AG08396 (cell line): ENCODE measurements around the gene ACSBG1.
A peak's percentile ranks its signal among the peaks of the same experiment; 100 is the strongest.

Experiments used
- DNase-seq: peaks from one replicate; pipeline ENCODE4 v3.0.0; 2012; ENCODE audit warnings: low spot score, mixed read lengths

The ACSBG1 gene

DNA sequence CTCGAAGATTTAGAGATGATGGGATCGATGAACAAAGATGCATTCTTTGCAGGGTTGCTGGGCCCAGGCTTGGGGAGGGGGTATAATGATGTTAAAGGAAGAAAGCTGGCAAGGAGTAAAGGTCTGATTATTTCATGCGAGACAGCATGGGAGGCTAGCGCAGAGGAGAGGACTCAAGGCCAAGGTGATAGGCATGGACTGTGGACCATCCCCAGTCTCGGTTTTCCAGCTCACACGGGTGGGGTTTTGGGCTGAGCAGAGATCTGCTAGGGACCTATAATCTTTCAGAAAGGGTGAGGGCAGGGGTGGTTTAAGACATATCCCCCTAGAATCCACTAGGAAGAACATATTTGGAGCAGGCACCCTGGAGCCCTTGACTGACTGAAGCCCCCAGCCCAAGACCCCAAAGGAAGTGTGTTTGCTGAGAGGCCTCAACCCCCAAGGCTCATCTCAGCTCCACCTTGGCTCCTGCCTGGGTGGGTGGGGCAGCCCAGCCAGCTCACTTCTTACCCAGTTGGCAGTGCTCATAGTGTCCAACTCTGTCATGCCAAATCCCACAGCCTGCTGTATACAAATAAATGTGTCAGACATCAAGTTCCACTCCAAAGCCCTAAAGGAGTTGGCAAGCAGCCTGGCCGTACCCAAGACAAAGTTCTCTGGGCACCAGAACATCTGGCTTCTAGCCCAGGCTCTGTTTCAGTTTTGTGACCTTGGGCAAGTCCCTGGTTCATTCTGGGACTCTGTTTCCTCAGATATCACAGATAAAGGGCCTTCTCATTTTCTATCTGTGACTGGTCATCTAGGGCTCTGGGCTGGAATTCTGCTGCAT, 17.9 kb downstream of the ACSBG1 start:
- DNase-seq, result no peak

DNA sequence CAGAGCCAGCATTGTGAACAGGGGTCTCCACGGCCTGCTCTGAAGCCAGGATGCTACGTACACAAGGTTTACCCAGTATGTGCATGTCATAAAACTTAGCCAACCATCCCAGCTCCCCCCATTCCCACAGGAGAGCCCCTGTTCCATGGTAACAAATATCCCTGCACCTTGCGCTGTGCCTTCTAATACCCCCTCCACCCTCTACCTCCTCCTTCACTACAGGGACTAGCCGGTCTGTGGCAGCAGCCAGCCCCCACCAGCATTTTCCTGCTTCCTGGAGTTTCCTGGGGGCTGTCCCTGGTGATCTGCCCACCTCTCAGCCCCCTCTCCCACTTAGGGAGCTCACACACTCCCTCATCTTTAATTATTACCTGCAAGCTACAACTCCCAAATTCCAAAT, 20.4 kb downstream of the ACSBG1 start:
- DNase-seq, result no peak

DNA sequence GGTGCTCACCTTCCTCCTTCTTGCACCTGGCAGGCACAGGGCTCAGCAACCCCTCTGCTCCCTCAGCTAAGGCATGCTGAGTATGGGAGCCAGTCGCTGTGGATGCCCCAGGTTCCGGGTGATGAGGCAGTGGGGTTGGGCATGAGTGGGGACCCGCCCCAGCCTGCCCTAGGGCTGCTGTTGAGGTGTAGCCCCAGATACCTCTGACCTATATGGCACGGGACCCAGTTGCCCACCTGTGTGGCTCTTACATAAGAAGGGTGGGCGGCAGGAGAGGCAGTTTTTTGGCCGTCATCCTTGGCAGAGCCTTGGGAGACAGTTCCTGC, 21.0 kb downstream of the ACSBG1 start:
- DNase-seq, result no peak

DNA sequence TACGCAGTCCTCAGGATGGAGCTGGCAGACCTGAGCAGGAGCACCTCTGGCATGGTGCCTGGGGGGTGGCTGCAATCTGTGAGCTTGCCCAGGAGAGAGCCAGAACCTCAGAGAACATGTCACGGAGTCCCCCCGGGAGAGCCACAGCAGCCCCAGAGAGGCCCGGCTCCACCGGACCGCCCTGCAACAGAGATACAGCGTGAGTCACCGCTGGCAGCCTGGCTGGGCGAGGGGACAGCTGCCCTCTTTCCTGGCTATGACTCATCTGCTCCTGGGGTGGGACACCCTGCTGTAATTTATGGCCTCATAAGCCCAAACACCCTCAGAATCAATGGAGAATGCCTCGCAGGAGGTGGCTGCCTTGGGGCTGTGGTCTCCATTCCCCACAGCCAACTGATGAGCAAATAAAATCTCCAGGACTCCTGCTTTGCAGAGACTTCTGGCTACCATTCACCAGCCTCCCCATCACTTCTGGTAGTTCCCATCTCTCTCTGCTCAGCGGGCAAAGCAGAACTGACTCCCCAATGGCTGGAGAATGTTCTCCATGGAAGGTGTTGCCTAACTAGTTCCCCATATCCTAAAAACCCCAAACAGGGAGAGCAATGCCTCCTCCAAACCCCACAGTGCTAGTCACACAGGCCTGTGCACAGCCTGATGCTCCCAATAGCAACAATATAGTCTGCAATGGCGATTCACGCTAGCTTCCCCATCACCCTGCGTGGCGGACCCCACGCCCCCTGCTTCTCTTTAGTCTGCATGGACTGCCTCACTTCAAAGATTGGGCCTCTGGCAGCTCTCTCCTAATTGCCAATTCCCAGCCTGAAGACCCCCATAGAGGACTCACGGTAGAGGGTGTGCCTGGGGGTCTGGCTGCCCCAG, 21.6 kb downstream of the ACSBG1 start:
- peak; percentile 77 for DNase-seq

DNA sequence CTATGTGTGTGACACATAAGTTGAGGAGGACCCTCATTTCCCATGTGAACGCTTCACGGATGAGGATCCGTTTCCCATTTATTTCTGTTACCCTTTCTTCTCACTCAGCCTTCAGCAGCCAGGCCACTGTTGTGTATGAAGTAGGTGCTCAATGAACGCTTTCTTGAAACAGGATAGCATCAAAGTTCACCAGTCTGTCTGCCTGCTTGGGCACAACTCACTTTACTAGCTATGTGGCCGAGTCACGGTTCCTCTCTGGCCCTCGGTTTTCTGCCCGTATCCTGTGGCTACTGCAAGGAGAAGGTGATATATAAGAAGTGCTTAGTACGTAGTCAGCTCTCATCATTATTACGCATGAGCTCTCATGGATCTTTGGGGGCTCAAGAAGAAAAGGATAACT, 22.4 kb downstream of the ACSBG1 start:
- no peak for DNase-seq

DNA sequence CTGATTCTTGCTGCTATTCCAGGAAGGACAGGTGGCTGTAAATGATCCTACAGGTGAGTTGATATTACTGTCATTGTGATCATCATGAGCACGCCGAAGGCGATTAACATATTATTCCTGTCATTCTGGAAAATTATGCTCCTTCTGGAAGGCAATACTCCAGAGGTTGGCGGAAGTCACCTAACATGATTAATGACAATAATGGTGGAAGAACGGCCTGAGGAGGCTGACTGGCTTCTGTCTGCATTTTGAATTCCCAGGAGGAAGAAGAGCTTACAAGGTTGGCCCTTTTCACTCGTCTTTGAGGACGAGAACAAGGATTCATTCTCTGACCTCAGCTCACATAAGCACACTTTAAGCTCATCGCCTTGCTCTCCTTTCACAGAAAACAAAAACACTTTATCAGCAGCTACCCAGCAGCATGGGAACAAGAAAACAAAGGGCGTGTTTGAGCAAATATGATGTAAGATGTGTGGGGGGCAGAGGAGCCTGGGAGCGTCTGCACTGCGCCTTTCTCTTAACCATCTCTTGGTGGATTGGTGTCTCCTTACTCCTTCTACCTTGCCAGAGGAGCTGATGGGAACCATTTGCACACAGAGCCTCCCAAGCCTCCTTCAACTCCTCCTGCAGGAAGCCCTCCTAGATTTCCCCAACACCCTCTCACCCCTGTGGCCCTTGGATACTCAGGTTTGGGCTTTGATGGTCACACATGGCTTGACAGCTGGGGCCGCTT, 23.0 kb downstream of the ACSBG1 start:
- DNase-seq, result no peak

DNA sequence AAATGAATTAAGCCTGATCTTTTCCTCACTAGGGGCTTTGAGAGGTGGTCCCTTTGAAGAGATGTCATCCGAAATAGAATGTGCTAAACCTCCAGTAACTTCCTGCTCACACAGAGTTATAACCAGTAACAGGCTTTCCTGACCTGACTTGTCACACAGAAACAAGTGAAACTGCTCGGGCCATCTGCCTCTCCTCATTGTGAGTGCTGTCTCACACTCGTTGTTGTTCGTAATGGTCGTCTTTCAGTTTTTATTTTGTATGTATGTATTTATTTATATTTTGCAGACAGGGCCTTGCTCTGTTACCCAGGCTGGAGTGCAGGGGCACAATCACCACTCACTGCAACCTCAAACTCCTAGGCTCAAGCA, 24.0 kb downstream of the ACSBG1 start:
- no peak for DNase-seq

DNA sequence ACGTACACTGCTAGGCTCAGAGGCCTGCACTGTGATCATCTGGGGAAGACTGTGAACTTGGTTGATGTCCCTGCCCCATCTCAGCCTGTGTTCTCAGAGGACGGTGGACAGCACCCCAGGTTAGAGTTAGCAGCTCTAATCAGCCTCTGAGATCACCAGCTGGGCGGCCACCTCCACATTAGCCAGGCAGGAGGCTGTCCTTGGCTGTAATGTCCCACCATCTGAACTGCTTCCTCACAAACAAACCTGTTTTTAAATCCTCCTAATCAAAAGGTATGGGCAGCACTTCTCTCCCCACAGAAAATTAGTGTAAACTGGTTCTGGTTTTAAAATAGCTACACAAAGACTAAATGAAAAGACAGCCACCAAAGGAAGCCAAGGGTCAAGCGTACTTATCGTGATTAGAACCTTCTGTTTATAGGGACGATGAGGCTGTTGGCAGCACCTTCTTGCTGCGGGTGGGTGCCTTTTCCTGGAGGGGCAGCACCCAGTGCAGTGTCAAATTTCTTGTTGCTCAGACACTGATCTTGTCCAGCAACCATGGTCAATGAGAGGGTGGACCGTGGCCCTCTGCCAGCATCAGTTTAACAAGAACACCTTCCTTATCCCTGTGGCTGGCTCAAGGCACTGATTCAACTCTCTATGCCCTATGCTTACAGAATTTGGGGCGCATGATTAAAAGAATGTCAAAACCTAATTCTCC, 24.6 kb downstream of the ACSBG1 start:
- no peak for DNase-seq

DNA sequence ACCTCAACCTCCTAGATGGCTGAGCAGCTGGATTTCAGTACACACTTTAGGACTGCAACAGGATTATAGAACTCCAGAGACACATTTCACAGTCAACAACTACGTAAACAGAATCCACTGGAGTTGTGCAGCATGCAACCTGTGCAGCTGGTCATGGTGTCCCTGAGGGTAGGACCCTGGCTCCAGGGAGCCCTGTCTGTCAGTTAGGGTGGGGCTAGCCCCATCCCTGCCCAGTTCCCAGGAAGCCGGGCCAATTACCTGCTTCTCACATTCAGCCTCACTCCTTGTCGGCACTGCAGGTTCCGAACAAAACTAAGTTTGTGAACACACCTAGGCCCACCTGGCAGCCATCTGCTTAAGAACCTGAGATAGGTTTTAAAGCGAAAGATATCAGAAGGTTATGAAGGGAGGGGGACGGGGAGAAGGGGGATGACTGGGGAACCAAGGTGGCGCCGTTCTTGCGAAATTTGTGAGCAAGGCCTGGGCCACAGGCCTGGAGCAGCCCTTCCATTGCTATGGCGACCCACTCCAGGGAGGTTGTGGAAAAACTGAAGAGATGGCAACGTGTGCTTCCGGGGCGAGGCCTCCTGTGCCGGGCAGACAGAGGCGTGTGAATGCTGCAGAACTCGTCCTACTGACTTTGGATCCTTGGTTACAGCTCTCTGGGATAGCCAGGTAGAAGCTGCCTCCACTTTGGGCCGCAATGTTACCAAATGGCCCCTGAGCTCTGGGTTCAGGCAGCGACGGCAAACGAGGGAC, 25.3 kb downstream of the ACSBG1 start:
- no peak for DNase-seq

DNA sequence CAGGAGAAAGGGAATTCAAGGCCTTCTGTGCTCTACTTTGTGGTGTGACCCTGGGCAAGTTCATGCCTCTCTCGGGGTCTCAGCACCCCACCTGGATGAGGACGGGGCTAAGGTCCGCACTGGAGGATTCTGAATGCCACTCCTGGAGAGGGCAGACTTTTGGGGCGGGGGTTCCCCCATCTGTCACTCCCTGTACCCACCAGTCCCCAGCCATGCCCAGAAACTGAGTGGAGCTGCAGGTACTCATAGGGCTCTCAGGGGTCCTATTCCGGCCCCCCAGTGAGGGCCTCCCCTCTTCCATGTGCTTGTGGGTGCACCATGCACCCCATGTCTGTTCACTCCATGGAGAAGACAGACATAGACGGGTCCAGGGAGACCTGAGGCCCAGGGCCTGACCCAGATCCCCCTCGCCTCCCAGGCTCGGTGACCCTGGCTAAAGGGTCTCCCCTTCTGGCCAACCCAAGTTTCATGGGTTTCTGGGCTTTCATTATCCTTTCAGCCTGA, 26.0 kb downstream of the ACSBG1 start:
- DNase-seq, result peak; percentile 1

DNA sequence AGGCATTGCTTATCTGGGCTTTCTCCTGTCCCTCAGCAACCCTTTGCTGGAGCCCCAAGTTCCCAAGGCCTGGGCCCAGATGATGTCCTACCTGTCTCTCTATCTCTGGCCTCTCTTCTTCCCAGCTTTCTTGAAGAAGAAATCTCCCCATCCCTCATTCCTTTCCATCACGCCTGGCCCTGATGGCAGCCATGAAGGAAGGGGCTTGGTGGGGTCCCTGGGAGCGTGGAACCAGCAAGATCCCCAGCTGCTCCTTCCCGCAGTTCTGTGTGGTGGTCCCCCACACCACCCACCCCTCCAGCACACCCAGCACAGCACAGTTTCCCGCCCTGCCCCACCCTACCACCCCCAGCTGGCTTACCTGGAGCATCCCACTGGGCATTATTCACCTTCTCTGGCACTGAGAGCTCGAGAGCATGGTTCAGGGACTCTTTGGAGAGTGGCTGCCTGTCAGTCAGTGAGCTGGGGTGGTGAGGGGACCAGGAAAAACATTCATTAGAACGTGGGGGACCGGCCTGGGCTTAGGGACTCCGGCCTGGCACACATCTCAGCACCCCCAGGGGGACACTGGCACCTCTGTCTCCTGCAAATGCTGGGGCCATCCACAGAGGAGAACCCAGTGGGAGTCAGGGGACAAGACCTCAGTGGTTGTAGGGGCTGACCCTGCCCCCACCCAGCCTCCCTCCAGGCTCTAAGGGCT, 26.6 kb downstream of the ACSBG1 start:
- peak; percentile 1 for DNase-seq

DNA sequence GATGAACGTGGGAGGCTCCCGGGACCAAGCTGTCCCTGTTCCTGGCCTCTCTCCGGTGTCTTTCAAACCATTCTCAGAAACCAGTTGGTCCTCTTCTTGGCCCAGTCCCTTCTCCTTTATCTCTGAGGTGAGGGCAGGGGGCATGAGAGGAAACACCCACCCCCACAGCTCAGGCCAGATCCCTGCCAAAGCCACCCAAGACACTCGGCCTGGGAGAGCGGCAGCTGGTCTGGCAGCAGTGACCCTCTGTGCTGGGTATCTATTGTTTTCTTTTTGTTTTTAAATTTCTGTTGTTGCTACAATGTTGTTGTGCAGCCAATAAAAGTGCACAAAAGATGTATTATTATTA, 27.3 kb downstream of the ACSBG1 start:
- DNase-seq, result no peak

DNA sequence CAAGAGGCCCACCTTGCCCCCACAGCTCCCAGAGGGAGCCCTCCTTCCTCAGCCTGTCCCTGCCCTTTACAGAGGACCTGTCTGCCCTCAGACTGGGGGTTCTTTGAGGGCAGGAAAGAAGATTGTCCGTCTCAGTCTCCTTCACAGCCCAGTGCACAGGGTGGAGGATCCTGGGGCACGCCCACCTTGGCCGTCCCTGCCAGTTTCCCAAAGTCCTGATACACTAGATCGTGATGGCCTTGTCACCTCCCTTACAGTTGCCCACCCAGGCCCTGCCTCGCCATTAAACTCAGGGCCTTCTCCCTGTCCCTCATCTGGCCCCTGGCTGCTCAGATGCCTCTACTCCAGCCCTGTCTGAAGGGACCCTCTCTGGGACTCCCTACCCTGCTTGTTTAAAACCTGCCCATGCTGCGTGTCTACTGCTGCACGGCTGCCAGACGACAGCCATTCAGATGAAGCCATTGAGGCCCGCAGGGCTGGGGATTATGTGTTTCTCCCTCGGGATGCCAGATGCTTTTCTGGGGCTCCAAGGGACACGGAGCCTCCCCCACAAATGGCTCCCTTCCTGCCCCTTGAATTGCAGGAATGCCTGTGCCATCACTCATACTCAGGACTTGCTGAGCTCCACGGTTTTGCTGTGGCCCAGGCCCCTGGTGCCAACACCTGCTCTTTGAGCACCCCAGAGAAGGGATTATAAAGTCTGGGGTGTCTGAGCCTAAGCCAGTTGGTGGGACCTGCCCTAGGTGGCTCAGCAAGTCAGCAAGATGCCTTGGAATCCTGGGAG, 27.8 kb downstream of the ACSBG1 start:
- peak; percentile 17 for DNase-seq

DNA sequence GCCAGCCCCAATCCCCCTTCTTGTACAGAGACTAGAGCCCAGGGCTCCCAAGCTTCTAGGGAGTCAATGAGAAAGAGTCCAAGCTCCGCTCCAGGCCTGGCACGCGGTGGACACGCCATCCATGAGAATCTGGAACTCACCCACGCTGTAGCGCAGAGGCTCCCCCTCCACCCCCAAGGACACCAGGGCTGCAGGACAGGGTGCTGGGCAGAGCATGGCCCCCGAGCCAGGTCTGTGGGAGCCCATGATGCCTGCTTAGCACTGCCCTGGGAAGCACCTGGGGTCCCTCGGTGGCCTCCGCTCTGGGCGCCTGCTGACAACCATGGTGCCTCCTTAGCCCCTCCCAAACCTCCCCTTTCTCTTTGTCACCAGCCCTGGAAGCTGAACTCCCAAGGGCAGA, 28.5 kb downstream of the ACSBG1 start:
- DNase-seq, result no peak

DNA sequence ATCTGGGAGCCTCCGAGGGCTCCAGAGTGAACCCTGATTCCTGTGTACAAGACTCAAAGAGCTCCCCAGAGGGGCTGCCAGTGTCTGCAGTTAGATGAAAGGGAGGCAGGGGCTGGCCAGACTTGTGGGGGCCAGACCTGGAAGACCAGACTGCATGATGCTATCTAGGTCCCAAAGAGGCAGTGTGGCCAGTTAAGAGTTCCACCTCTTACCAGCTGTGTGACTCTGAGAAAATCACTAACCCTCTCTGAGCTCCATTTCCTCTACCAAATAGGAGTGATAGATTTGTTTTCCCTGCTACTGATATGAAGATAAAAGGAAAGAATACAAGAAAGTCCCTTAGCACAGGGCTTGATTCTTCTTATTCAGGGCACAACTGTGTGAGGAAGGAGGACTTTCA, 29.0 kb downstream of the ACSBG1 start:
- no peak for DNase-seq

DNA sequence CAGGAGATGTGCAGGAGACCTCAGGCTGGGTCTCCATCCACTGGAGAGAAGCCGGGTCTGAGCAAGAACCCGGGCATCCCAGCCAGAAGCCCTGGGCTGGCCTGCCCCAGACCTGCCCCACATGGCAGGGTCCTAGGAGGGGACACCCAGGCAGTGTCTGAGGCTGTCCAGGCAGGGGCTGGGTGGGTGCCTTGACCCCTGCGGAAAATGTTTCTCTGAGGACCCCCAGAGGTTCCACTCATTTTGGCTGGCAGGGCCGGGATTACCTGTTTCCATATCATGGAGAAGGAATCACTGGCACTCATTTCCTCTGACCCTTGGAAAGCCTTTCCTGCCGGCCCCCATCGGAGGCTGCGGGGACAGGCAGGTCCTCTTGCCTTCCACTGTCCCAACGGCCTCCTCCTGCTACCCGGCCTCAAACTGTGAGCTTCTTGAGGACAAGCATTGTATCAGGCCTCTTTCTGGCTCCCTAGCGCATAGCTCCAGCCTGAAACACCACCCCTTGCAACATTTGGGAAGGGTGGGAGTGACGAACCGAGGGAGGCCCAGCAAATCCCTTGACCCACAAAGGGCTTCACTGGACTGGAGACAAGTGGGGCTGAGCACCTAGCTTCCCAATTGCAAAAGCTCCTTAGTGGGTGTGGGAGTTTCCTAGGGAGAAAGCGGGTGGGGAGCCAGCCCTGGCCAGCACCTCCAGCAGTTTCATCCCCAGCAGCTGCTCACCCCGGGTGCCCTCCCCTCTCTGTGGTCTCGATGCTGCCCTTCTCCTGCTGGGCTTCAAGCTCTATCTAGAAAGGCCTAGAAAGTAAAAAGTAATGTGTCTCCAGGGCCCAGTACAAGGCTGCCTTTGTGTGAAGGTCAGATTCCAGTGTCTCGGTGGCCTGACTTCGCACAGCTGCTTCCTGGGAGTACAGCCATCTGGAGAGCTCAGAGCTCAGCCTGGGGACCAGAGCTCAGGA, 29.7 kb downstream of the ACSBG1 start:
- DNase-seq, result no peak

DNA sequence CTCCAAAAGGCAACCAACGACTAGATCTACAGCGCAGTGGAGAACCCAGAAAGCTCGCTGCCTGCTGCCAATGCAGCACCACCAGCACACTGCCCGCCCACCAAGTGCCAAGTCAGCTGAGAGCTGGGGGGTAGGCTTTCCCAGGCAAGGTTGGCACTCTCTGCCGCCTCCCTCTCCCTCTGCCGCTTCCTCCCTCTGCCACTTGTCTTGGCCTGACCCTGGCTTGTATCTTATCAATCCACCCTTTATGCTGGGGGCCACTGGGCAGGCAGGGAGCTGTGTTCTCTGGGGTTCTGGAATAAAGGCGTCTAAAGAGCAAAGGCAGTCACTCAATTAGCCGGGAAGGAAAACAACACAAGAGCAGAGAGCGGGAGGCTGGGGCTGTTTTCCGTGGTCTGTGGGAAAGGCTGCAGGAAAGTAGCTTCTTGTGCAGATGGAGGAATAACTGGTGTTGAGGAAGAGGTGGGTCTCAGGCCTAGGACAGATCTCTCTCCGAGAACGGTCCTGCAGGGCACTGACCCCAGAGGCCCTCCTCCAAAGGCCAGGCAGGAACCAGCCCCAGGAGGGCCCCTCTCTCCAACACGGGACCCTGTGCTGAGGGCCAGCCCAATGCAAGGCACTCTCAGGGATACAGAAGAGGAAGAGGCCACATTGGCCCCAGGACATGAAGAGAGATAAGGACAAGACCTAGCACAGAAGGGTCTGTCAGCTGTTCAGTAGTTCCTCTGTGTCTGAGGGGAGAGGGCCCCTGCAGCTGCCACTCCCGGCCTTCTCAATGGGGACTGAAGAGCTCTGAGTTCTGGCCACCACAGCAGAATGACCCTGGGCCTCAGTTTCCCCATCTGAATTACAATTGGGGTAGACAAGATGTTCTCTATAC, 30.8 kb downstream of the ACSBG1 start:
- DNase-seq, result no peak
